IMR-90 (cell line): ENCODE measurements around the gene ZDHHC1.

Experiments
- BHLHE40 ChIP-seq: fragments of 150-350 bp; IDR thresholded peaks from 2 replicates; pipeline ENCODE4 v1.6.1; 2016; ENCODE audit warnings: mild to moderate bottlenecking, low read depth, low read length
- CHD1 ChIP-seq: IDR thresholded peaks from 2 replicates; pipeline ENCODE4 v1.6.1; 2012; ENCODE audit warnings: low read depth, low read length, improper control_type of control experiment
- CTCF ChIP-seq: conservative IDR thresholded peaks from 2 replicates; pipeline ENCODE4 v1.5.1; 2012; ENCODE audit warnings: mild to moderate bottlenecking, low read depth, low read length, improper control_type of control experiment
- ELK1 ChIP-seq: fragments of 150-350 bp; IDR thresholded peaks from 2 replicates; pipeline ENCODE4 v1.6.1; 2016; ENCODE audit warnings: low read depth, mild to moderate bottlenecking, low read length, moderate library complexity, borderline replicate concordance
- FOS ChIP-seq: fragments of 150-350 bp; IDR thresholded peaks from 2 replicates; pipeline ENCODE4 v1.6.1; 2016; ENCODE audit warnings: low read depth, low read length
- MAFK ChIP-seq: IDR thresholded peaks from 2 replicates; pipeline ENCODE4 v1.6.1; 2012; ENCODE audit warnings: low read depth, low read length, improper control_type of control experiment
- MAZ ChIP-seq: IDR thresholded peaks from 2 replicates; pipeline ENCODE4 v1.6.1; 2012; ENCODE audit warnings: low read depth, mild to moderate bottlenecking, low read length, improper control_type of control experiment, moderate library complexity, borderline replicate concordance
- POLR2A ChIP-seq: IDR thresholded peaks from 2 replicates; pipeline ENCODE4 v1.6.1; 2012; ENCODE audit warnings: mild to moderate bottlenecking, low read depth, low read length
- RCOR1 ChIP-seq: IDR thresholded peaks from 2 replicates; pipeline ENCODE4 v1.6.1; 2012; ENCODE audit warnings: mild to moderate bottlenecking, low read length, improper control_type of control experiment; ENCODE audit not compliant: insufficient replicate concordance
- RFX5 ChIP-seq: IDR thresholded peaks from 2 replicates; pipeline ENCODE4 v1.8.0; 2012; ENCODE audit warnings: low read depth, mild to moderate bottlenecking, low read length, moderate library complexity
- SMC3 ChIP-seq: fragments of 150-350 bp; IDR thresholded peaks from 2 replicates; pipeline ENCODE4 v1.6.1; 2016; ENCODE audit warnings: low read depth, mild to moderate bottlenecking, antibody characterized with exemption, low read length, moderate library complexity
- USF2 ChIP-seq: fragments of 150-350 bp; IDR thresholded peaks from 2 replicates; pipeline ENCODE4 v1.6.1; 2017; ENCODE audit warnings: mild to moderate bottlenecking, antibody characterized with exemption, low read length, low read depth

- TF ChIP-seq MAFK (no peak), BHLHE40 (no peak), POLR2A (no peak), USF2 (no peak), CTCF (no peak), RFX5 (no peak), CHD1 (no peak), FOS (no peak), MAZ (no peak), SMC3 (no peak), ELK1 (no peak), RCOR1 (no peak)
Observed at GRCh38 chr16:67425061-67425460, 8.8 kb upstream of the ZDHHC1 start.
